HG02623 (cell line): ENCODE results near the gene ZNF263.

Experiments
- ATAC-seq: cut with Tn5 transposase; IDR thresholded peaks from one replicate; pipeline ENCODE4 v1.9.1; 2021; ENCODE audit warnings: moderate library complexity; ENCODE audit not compliant: unreplicated experiment

The ZNF263 gene

DNA sequence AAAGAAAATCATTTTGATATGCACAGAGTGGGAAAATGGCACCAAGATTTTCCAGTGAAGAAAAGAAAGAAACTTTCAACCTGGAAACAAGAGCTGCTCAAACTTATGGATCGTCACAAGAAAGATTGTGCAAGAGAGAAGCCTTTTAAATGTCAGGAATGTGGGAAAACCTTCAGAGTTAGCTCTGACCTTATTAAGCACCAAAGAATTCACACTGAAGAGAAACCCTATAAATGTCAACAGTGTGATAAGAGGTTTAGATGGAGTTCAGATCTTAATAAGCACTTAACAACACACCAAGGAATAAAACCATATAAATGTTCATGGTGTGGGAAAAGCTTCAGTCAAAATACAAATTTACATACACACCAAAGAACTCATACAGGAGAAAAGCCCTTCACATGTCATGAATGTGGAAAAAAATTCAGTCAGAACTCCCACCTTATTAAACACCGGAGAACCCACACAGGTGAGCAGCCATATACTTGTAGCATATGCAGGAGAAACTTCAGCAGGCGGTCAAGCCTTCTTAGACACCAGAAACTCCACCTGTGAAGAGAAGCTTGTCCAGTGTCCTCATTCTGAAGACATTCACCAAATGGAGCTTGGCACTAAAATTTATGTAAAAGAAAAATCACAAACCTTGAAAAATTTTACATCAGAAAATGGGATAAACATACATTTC is 34.2 kb downstream of the ZNF263 start:
- ATAC-seq = no peak

DNA sequence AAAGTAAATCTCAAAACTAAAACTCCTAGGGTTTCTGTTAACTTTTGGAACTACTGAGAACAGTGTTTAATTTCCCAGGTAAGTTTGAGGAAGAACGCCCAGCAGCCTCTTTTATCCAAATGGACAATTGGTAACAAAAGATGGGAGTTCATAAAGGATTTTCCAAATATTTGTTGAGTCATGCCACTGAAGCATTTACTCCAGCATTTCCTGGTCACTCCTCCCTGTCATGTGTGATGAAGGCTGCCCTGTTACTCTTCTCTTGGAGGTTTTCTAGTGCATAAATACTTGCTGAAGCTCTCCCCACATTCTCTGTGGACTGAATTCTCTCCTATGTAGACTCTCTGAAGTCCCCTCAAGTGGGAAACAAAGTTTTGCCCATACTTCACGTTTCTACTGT is 38.5 kb downstream of the ZNF263 start:
- no peak for ATAC-seq

GRCh38 chr16:3327514-3327913 is 44.2 kb downstream of the ZNF263 start:
- ATAC-seq = no peak

DNA sequence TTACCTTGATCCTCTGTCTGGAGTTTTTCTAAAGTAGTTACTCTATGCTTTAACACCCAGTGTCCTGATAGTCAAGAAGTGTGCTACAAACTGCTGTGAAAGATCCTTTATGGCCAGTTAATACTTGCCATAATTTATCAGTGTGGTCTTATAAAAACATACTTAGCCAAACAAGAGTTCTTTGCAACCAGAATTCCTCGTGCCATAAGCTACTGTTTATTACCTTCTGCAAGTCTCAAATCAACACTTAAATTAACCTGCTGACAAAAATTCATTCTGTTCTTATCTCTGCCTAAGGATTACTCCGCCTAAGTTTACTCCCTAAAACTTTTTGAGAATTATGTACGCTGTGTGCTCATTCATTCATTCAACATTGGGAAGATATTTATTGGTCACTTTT is 44.8 kb downstream of the ZNF263 start:
- no peak for ATAC-seq

DNA sequence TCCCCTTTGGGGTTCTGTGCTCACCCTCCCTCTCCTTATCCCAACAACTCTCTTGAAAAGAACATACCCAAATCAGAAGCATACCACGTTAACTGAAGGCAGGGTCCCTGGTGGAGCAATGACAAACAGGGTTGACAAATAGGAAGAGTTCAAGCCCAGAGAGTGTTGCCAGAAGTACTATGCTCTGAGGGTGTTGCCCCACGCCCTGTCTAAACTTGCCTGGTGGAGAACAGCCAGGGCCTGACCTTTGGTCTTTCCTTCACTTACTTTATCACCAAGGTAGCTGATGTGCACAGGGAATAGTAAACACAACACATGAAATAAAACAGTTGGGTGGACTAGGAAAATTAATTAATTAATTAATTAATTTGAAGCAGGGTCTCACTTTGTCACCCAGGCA is 45.4 kb downstream of the ZNF263 start:
- no peak for ATAC-seq
